Keratinocyte (primary cell): ENCODE measurements around the gene STK32B. TPM values are rescaled to one million over a fixed set of nuclear protein-coding genes. Genes with fewer than 3 reads are reported as not detected.

Experiments
- DNase-seq: peaks from one replicate; pipeline ENCODE4 v3.0.0-alpha.2; 2011; ENCODE audit warnings: low read depth, missing footprints, low spot score
- FAIRE-seq: peaks from 2 replicates; lab custom pipeline; 2011; peaks lifted over from hg19 to GRCh38; lab: Jason Lieb, UNC
- H2AFZ ChIP-seq: 2 replicates; pipeline ENCODE4 v1.6.0; 2012; ENCODE audit warnings: low read length, control low read depth, inconsistent platforms; ENCODE audit not compliant: control insufficient read depth
- H3K27ac ChIP-seq: 2 replicates; pipeline ENCODE4 v1.5.1; 2011; ENCODE audit warnings: low read length; ENCODE audit not compliant: control insufficient read depth, insufficient read depth
- H3K27me3 ChIP-seq: 3 replicates; pipeline ENCODE4 v1.6.0; 2011; ENCODE audit warnings: low read length; ENCODE audit not compliant: control insufficient read depth, insufficient read depth; ENCODE audit errors: extremely low read depth
- H3K36me3 ChIP-seq, 2 experiments: 2 replicates in 1 of 2; 3 replicates in 1 of 2; pipeline ENCODE4 v1.5.1; 2011; ENCODE audit warnings: low read length in 2 of 2, mild to moderate bottlenecking in 1 of 2; ENCODE audit not compliant: control insufficient read depth in 2 of 2, insufficient read depth in 2 of 2; ENCODE audit errors: extremely low read depth in 1 of 2
- H3K4me1 ChIP-seq: 3 replicates; pipeline ENCODE4 v1.5.1; 2011; ENCODE audit warnings: low read length; ENCODE audit not compliant: control insufficient read depth, insufficient read depth; ENCODE audit errors: extremely low read depth
- H3K4me2 ChIP-seq: 3 replicates; pipeline ENCODE4 v1.6.0; 2011; ENCODE audit warnings: low read depth, low read length; ENCODE audit not compliant: control insufficient read depth, insufficient read depth; ENCODE audit errors: extremely low read depth
- H3K4me3 ChIP-seq, 3 experiments: fragments of 200-600 bp in 1 of 3; sonication (generic) in 1 of 3; 2 replicates in 2 of 3; 3 replicates in 1 of 3; pipeline ENCODE4 v1.5.1; 2011 to 2016; ENCODE audit warnings: low read length in 3 of 3, mild to moderate bottlenecking in 3 of 3, control low read depth in 2 of 3, inconsistent platforms in 1 of 3, low read depth in 1 of 3, mixed read lengths in 1 of 3, mixed run types in 1 of 3, moderate library complexity in 1 of 3; ENCODE audit not compliant: control insufficient read depth in 2 of 3, insufficient read depth in 2 of 3; ENCODE audit errors: extremely low read depth in 1 of 3
- H3K79me2 ChIP-seq: 2 replicates; pipeline ENCODE4 v1.6.0; 2012; ENCODE audit warnings: low read length; ENCODE audit not compliant: control insufficient read depth, insufficient read depth
- H3K9ac ChIP-seq: 3 replicates; pipeline ENCODE4 v1.6.0; 2011; ENCODE audit warnings: low read length; ENCODE audit not compliant: control insufficient read depth, insufficient read depth; ENCODE audit errors: extremely low read depth
- H3K9me1 ChIP-seq: 3 replicates; pipeline ENCODE4 v1.6.0; 2011; ENCODE audit warnings: low read length; ENCODE audit not compliant: control insufficient read depth, insufficient read depth; ENCODE audit errors: extremely low read depth
- H3K9me3 ChIP-seq: 2 replicates; pipeline ENCODE4 v1.5.1; 2012; ENCODE audit warnings: low read depth, low read length; ENCODE audit not compliant: control insufficient read depth
- H4K20me1 ChIP-seq: 3 replicates; pipeline ENCODE4 v1.6.0; 2011; ENCODE audit warnings: low read length; ENCODE audit not compliant: control insufficient read depth, insufficient read depth; ENCODE audit errors: extremely low read depth
- EZH2 ChIP-seq: IDR thresholded peaks from one replicate; pipeline ENCODE4 v1.6.1; 2012; ENCODE audit warnings: inconsistent platforms, mild to moderate bottlenecking, low read length, moderate library complexity
- dilution Hi-C: fragments of 300-500 bp; cut with MboI; formaldehyde crosslinking; loops from one replicate; pipeline ENCODE4 v1.7.0; 2020; ENCODE audit warnings: low sequenced_read_pairs; ENCODE audit not compliant: extremely low pct_ligation_motif_present
- polyA plus RNA-seq, 5 experiments: library from polyadenylated mRNA; depleted of rRNA in 3 of 5; stranded (reverse) in 3 of 5; stranded (forward) in 1 of 5; unstranded in 1 of 5; fragments of >200 nt; gene quantifications; 1 replicate in 1 of 5; 2 replicates in 3 of 5; 3 replicates in 1 of 5; pipeline versions ENCODE4 v1.2.1 to v1.2.3, GENCODE V29; 2011 to 2012; ENCODE audit warnings: missing spikeins in 2 of 5, low read depth in 1 of 5, low replicate concordance in 1 of 5
- TF ChIP-seq, protein P1 (sequence below), 3 experiments: IDR thresholded peaks in 1 of 3; conservative IDR thresholded peaks in 1 of 3; optimal IDR thresholded peaks in 1 of 3; 2 replicates in 2 of 3; 3 replicates in 1 of 3; pipeline versions ENCODE3 to v1.5.1; 2011; ENCODE audit warnings: low read length in 3 of 3, mild to moderate bottlenecking in 3 of 3, moderate library complexity in 2 of 3, control low read depth in 1 of 3, inconsistent platforms in 1 of 3; ENCODE audit not compliant: insufficient read depth in 2 of 3; ENCODE audit errors: extremely low read depth in 1 of 3

Gene STK32B
- polyA plus RNA-seq, 1 donor (not counting 4 experiments of a cell fraction or from before 2014, with no cell fraction given) = 3.4 TPM

- Histone ChIP-seq H3K36me3 (no peaks in the 10 kb centered on the region), H3K27ac (no peak overlapping the region), H3K27me3 (no peaks in the 10 kb centered on the region), H3K79me2 (no peaks in the 10 kb centered on the region), H4K20me1 (no peaks in the 10 kb centered on the region), H3K9me1 (no peaks in the 10 kb centered on the region), H3K4me3 (no peak overlapping the region), H2AFZ (no peak overlapping the region), H3K9me3 (no peaks in the 10 kb centered on the region), H3K4me2 (no peak overlapping the region), H3K4me1 (no peaks in the 10 kb centered on the region), H3K9ac (no peak overlapping the region)
- dilution Hi-C loops = no loop called here
- no peak for DNase-seq
- FAIRE-seq = no peak
- TF ChIP-seq EZH2 = no peak
- TF ChIP-seq, protein P1, sequence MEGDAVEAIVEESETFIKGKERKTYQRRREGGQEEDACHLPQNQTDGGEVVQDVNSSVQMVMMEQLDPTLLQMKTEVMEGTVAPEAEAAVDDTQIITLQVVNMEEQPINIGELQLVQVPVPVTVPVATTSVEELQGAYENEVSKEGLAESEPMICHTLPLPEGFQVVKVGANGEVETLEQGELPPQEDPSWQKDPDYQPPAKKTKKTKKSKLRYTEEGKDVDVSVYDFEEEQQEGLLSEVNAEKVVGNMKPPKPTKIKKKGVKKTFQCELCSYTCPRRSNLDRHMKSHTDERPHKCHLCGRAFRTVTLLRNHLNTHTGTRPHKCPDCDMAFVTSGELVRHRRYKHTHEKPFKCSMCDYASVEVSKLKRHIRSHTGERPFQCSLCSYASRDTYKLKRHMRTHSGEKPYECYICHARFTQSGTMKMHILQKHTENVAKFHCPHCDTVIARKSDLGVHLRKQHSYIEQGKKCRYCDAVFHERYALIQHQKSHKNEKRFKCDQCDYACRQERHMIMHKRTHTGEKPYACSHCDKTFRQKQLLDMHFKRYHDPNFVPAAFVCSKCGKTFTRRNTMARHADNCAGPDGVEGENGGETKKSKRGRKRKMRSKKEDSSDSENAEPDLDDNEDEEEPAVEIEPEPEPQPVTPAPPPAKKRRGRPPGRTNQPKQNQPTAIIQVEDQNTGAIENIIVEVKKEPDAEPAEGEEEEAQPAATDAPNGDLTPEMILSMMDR (optimal IDR thresholded peaks at IDR 0.05 in 1 of 3, IDR thresholded peaks at IDR 0.05 in 1 of 3, conservative IDR thresholded peaks at IDR 0.05 in 1 of 3; ENCODE audit: extremely low read depth in 1 of 3, insufficient read depth in 2 of 3, low read length in 3 of 3) = no peak
Measured at GRCh38 chr4:5469861-5470260, 418.6 kb downstream of the STK32B start.

GRCh38 chr4:5470318-5471198 lies 419.3 kb downstream of the STK32B start:
- no peak overlapping the region for H3K4me3 ChIP-seq
- H3K79me2 ChIP-seq = no peaks in the 10 kb centered on the region
- dilution Hi-C loops = no loop called here
- H3K27me3 ChIP-seq = no peaks in the 10 kb centered on the region
- no peak for FAIRE-seq
- no peaks in the 10 kb centered on the region for H4K20me1 ChIP-seq
- H3K9ac ChIP-seq = no peak overlapping the region
- no peak overlapping the region for H2AFZ ChIP-seq
- no peaks in the 10 kb centered on the region for H3K9me1 ChIP-seq
- no peak overlapping the region for H3K4me2 ChIP-seq
- no peaks in the 10 kb centered on the region for H3K36me3 ChIP-seq
- H3K4me1 ChIP-seq = no peaks in the 10 kb centered on the region
- DNase-seq = no peak
- H3K27ac ChIP-seq = no peak overlapping the region
- no peaks in the 10 kb centered on the region for H3K9me3 ChIP-seq
- TF ChIP-seq, protein P1 (optimal IDR thresholded peaks at IDR 0.05 in 1 of 3, IDR thresholded peaks at IDR 0.05 in 1 of 3, conservative IDR thresholded peaks at IDR 0.05 in 1 of 3; ENCODE audit: extremely low read depth in 1 of 3, insufficient read depth in 2 of 3, low read length in 3 of 3) = no peak
- no peak for TF ChIP-seq EZH2
